H9 (cell line): ENCODE data around the gene ELOVL6. TPM values are rescaled to one million over a fixed set of nuclear protein-coding genes. Genes with fewer than 3 reads are reported as not detected.

Experiments used
- DNase-seq: peaks from one replicate; pipeline ENCODE4 v3.0.0-alpha.2; 2017
- H2AFZ ChIP-seq: one replicate; pipeline ENCODE4 v1.6.1; 2013; ENCODE audit warnings: mild to moderate bottlenecking, low read length, control low read depth, moderate library complexity
- H2AK5ac ChIP-seq: 2 replicates; pipeline ENCODE4 v1.6.1; 2013; ENCODE audit warnings: low read length, control low read depth, mixed read lengths; ENCODE audit not compliant: insufficient read length
- H2BK120ac ChIP-seq: one replicate; pipeline ENCODE4 v1.6.1; 2013; ENCODE audit warnings: low read depth, mild to moderate bottlenecking, low read length, control low read depth, inconsistent platforms; ENCODE audit not compliant: poor library complexity, severe bottlenecking
- H2BK12ac ChIP-seq: 2 replicates; pipeline ENCODE4 v1.6.1; 2013; ENCODE audit warnings: low read length, control low read depth, mixed read lengths, low read depth; ENCODE audit not compliant: insufficient read length
- H2BK15ac ChIP-seq: 2 replicates; pipeline ENCODE4 v1.6.1; 2013; ENCODE audit warnings: low read depth, low read length, control low read depth
- H2BK20ac ChIP-seq: one replicate; pipeline ENCODE4 v1.6.1; 2013; ENCODE audit warnings: low read depth, mild to moderate bottlenecking, low read length, control low read depth, inconsistent platforms; ENCODE audit not compliant: poor library complexity, severe bottlenecking
- H2BK5ac ChIP-seq: 2 replicates; pipeline ENCODE4 v1.6.1; 2013; ENCODE audit warnings: low read length, control low read depth, mixed read lengths; ENCODE audit not compliant: insufficient read length
- H3K14ac ChIP-seq: 2 replicates; pipeline ENCODE4 v1.6.1; 2013; ENCODE audit warnings: low read length, control low read depth; ENCODE audit not compliant: insufficient read depth
- H3K18ac ChIP-seq: 2 replicates; pipeline ENCODE4 v1.6.1; 2013; ENCODE audit warnings: low read depth, mild to moderate bottlenecking, mixed read lengths, low read length, control low read depth; ENCODE audit not compliant: insufficient read length
- H3K23ac ChIP-seq: 2 replicates; pipeline ENCODE4 v1.6.1; 2013; ENCODE audit warnings: low read length, control low read depth, mixed read lengths, low read depth; ENCODE audit not compliant: insufficient read length
- H3K23me2 ChIP-seq: 2 replicates; pipeline ENCODE4 v1.6.1; 2013; ENCODE audit warnings: low read depth, mild to moderate bottlenecking, mixed read lengths, low read length, control low read depth; ENCODE audit not compliant: insufficient read length, poor library complexity, severe bottlenecking
- H3K27ac ChIP-seq: 2 replicates; pipeline ENCODE4 v1.5.1; 2013; ENCODE audit warnings: low read length, control low read depth, mixed read lengths, low read depth; ENCODE audit not compliant: insufficient read length
- H3K27me3 ChIP-seq: 2 replicates; pipeline ENCODE4 v1.6.1; 2013; ENCODE audit warnings: low read length, control low read depth, inconsistent platforms; ENCODE audit not compliant: insufficient read depth
- H3K4ac ChIP-seq: 2 replicates; pipeline ENCODE4 v1.6.1; 2013; ENCODE audit warnings: low read depth, mild to moderate bottlenecking, control low read depth, inconsistent platforms, low read length, moderate library complexity
- H3K4me1 ChIP-seq: 2 replicates; pipeline ENCODE4 v1.6.1; 2013; ENCODE audit warnings: low read length, control low read depth, inconsistent platforms; ENCODE audit not compliant: insufficient read depth
- H3K4me2 ChIP-seq: 2 replicates; pipeline ENCODE4 v1.6.1; 2013; ENCODE audit warnings: low read length, control low read depth, mixed read lengths; ENCODE audit not compliant: insufficient read length, insufficient read depth
- H3K56ac ChIP-seq: 2 replicates; pipeline ENCODE4 v1.6.1; 2013; ENCODE audit warnings: low read depth, mild to moderate bottlenecking, mixed read lengths, low read length, control low read depth; ENCODE audit not compliant: insufficient read length
- H3K79me1 ChIP-seq: 2 replicates; pipeline ENCODE4 v1.6.1; 2013; ENCODE audit warnings: low read depth, mild to moderate bottlenecking, moderate library complexity, low read length, control low read depth, inconsistent platforms; ENCODE audit not compliant: insufficient read depth, poor library complexity, severe bottlenecking
- H3K79me2 ChIP-seq: 2 replicates; pipeline ENCODE4 v1.6.1; 2013; ENCODE audit warnings: low read length, control low read depth, inconsistent platforms; ENCODE audit not compliant: insufficient read depth
- H3K9ac ChIP-seq: 2 replicates; pipeline ENCODE4 v1.6.1; 2013; ENCODE audit warnings: low read length, control low read depth, mixed read lengths; ENCODE audit not compliant: insufficient read length; ENCODE audit errors: extremely low read depth
- H3K9me3 ChIP-seq: one replicate; pipeline ENCODE4 v1.6.1; 2013; ENCODE audit warnings: low read depth, low read length, inconsistent platforms; ENCODE audit not compliant: control insufficient read depth
- H3T11ph ChIP-seq: one replicate; pipeline ENCODE4 v1.6.1; 2013; ENCODE audit warnings: mild to moderate bottlenecking, low read length, control low read depth, inconsistent platforms
- H4K20me1 ChIP-seq: one replicate; pipeline ENCODE4 v1.6.1; 2013; ENCODE audit not compliant: control insufficient read depth, insufficient read length, insufficient read depth
- H4K5ac ChIP-seq: 2 replicates; pipeline ENCODE4 v1.6.1; 2013; ENCODE audit warnings: low read depth, mild to moderate bottlenecking, mixed read lengths, low read length, control low read depth; ENCODE audit not compliant: insufficient read length
- H4K8ac ChIP-seq: replicated peaks from 2 replicates; pipeline ENCODE4 v1.6.1; 2013; ENCODE audit warnings: low read length, control low read depth, mixed read lengths, low read depth; ENCODE audit not compliant: insufficient read length
- H4K91ac ChIP-seq: 2 replicates; pipeline ENCODE4 v1.6.1; 2013; ENCODE audit warnings: low read depth, mild to moderate bottlenecking, moderate library complexity, mixed read lengths, low read length, control low read depth; ENCODE audit not compliant: insufficient read length
- H3K27ac Mint-ChIP-seq, 3 experiments: 2 replicates in 2 of 3; 3 replicates in 1 of 3; pipeline ENCODE4 v1.8.0; 2020 to 2021; ENCODE audit warnings: mixed read lengths in 3 of 3, mild to moderate bottlenecking in 1 of 3, moderate library complexity in 1 of 3
- H3K27me3 Mint-ChIP-seq: 2 replicates; pipeline ENCODE4 v1.8.0; 2021; ENCODE audit warnings: low read depth, mild to moderate bottlenecking, moderate library complexity, mixed read lengths
- H3K36me3 Mint-ChIP-seq, 3 experiments: 2 replicates in 2 of 3; 3 replicates in 1 of 3; pipeline ENCODE4 v1.8.0; 2020 to 2021; ENCODE audit warnings: low read depth in 3 of 3, mixed read lengths in 3 of 3; ENCODE audit not compliant: insufficient read depth in 1 of 3
- H3K4me1 Mint-ChIP-seq, 2 experiments: 2 replicates each; pipeline ENCODE4 v1.8.0; 2020; ENCODE audit warnings: mixed read lengths in 2 of 2
- H3K4me3 Mint-ChIP-seq, 2 experiments: 2 replicates in 1 of 2; 3 replicates in 1 of 2; pipeline ENCODE4 v1.8.0; 2020 to 2021; ENCODE audit warnings: mild to moderate bottlenecking in 2 of 2, mixed read lengths in 2 of 2, moderate library complexity in 1 of 2
- H3K9me3 Mint-ChIP-seq, 2 experiments: 2 replicates in 1 of 2; 3 replicates in 1 of 2; pipeline ENCODE4 v1.8.0; 2020; ENCODE audit warnings: mild to moderate bottlenecking in 2 of 2, mixed read lengths in 2 of 2, moderate library complexity in 1 of 2
- CTCF ChIP-seq: fragments of 200-600 bp; sonication (generic); conservative IDR thresholded peaks from 3 replicates; pipeline ENCODE4 v1.8.0; 2021; ENCODE audit warnings: antibody characterized with exemption, mild to moderate bottlenecking
- WGBS: extraction: QIAGEN DNeasy Blood & Tissue Kit; methylation state at CpG from one replicate; pipeline ENCODE4 v1.1.7; 2013; ENCODE audit warnings: missing lambda C conversion rate, low lambda C conversion rate, mixed read lengths; ENCODE audit not compliant: insufficient read length; ENCODE audit errors: extremely low coverage; 5-methylcytosine and 5-hydroxymethylcytosine counted together
- total RNA-seq: library from RNA; stranded (reverse); gene quantifications from 2 replicates; pipeline ENCODE4 v1.2.1, GENCODE V29; 2021

The ELOVL6 gene
- total RNA-seq, 1 experiment from 2014 or later, result 64.6 TPM

DNA sequence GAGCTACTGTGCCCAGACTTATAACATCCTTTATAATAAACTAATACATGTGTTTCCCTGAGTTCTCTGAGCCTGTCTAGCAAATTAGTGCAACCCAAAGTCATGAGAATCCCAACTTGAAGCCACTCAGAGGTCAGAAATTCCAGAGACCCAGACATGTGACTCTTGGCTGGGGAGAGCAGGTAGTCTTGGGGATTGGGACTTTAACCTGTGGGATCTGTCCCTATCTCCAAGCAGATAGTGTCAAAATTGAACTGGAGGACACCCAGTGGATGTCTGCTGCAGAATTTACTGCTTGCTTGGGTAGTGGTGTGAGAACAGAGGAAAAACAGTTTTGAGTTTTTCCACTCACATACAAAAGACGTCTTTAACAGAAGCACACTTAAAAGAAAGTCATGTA, 26.4 kb downstream of the ELOVL6 start:
- H3K18ac ChIP-seq, result no peak overlapping the region
- no peak overlapping the region for H3K23ac ChIP-seq
- no peak overlapping the region for H2AFZ ChIP-seq
- H2BK15ac ChIP-seq, result no peak overlapping the region
- no peak overlapping the region for H2BK120ac ChIP-seq
- peaks cover 1% of the 10 kb centered on the region; the same call in 1 of the 2 replicates for H3K79me2 ChIP-seq
- no peak overlapping the region for H3K9ac ChIP-seq
- TF ChIP-seq CTCF, result no peak
- no CpG with 5 or more reads among the region's 1 CpG for WGBS
- H4K20me1 ChIP-seq, result no peaks in the 10 kb centered on the region
- no peak overlapping the region for H3K56ac ChIP-seq
- H3K27ac ChIP-seq, result no peak overlapping the region
- H3K27ac Mint-ChIP-seq, result peak overlapping the region in 1 of 3 experiments; percentile 24; a peak in 1 of 7 replicates
- no peak for DNase-seq
- H4K5ac ChIP-seq, result no peak overlapping the region
- H3K36me3 Mint-ChIP-seq, result peaks cover 13 to 30% (median 13%) of the 10 kb centered on the region in 3 experiments; a peak in 6 of 7 replicates
- no peaks in the 10 kb centered on the region for H3K9me3 Mint-ChIP-seq
- no peak overlapping the region for H4K91ac ChIP-seq
- H2BK20ac ChIP-seq, result no peak overlapping the region
- no peak overlapping the region for H3K4me3 Mint-ChIP-seq
- no peaks in the 10 kb centered on the region for H3K4me1 ChIP-seq
- H3K79me1 ChIP-seq, result peaks cover 8% of the 10 kb centered on the region
- no peaks in the 10 kb centered on the region; a peak in 1 of 4 replicates for H3K4me1 Mint-ChIP-seq
- no peaks in the 10 kb centered on the region for H3K23me2 ChIP-seq
- no peaks in the 10 kb centered on the region for H3K9me3 ChIP-seq
- no peaks in the 10 kb centered on the region for H3K27me3 ChIP-seq
- no peak overlapping the region for H3K14ac ChIP-seq
- no peak overlapping the region for H2AK5ac ChIP-seq
- H4K8ac ChIP-seq, result no peak overlapping the region
- H3K4ac ChIP-seq, result no peak overlapping the region
- no peak overlapping the region for H2BK5ac ChIP-seq
- H3K4me2 ChIP-seq, result no peak overlapping the region
- H2BK12ac ChIP-seq, result no peak overlapping the region
- H3K27me3 Mint-ChIP-seq, result no peaks in the 10 kb centered on the region
- H3T11ph ChIP-seq, result no peak overlapping the region
